ENCODE results near the gene TMEFF2. TPM values are rescaled to one million over a fixed set of nuclear protein-coding genes. Genes with fewer than 3 reads are reported as not detected.

Gene TMEFF2
- total and polyA plus RNA-seq, 10 of the 15 experiments (the other 5 are each of a cell fraction or from before 2014, with no cell fraction given): not detected

- CTCF ChIA-PET: interaction anchor here (1.1 kb wide), 1 partner anchor 20 kb away, joined by 3 read pairs; no protein-coding TSS in a partner anchor
- DNase-seq (ENCODE audit: low read depth, low spot score): no peak
- no peak for FAIRE-seq
- Histone ChIP-seq H3K79me2 (ENCODE audit: control insufficient read depth, insufficient read depth, low read length) (no peaks in the 10 kb centered on the region), H3K9ac (ENCODE audit: control insufficient read depth, insufficient read depth, low read length) (no peak overlapping the region), H3K4me1 (ENCODE audit: control insufficient read depth, insufficient read depth, low read length) (no peaks in the 10 kb centered on the region), H3K4me2 (ENCODE audit: control insufficient read depth, insufficient read depth) (no peak overlapping the region), H3K27ac (ENCODE audit: control insufficient read depth, insufficient read depth) (no peak overlapping the region), H3K36me3 (ENCODE audit: control insufficient read depth in 2 of 2, insufficient read depth in 2 of 2, low read length in 1 of 2) (no peaks in the 10 kb centered on the region), H3K27me3 (replicated peaks in 1 of 2; ENCODE audit: control insufficient read depth in 2 of 2, insufficient read depth in 2 of 2, low read length in 1 of 2) (no peaks in the 10 kb centered on the region; a peak in 1 of 4 replicates), H3K4me3 (no peak overlapping the region), H3K9me3 (replicated peaks; ENCODE audit: control insufficient read depth, insufficient read depth, low read length) (no peaks in the 10 kb centered on the region), H4K20me1 (ENCODE audit: control insufficient read depth, insufficient read depth) (no peaks in the 10 kb centered on the region), H2AFZ (ENCODE audit: control insufficient read depth, low read depth, low read length) (no peak overlapping the region)
- no peak for ATAC-seq
- in situ Hi-C loops (cut with MboI): no loop called here
- 3% methylated on average over 1 of the region's 1 CpG for WGBS (ENCODE audit: insufficient coverage, insufficient replicate concordance, low lambda C conversion rate, missing lambda C conversion rate)
- TF ChIP-seq JUND (IDR thresholded peaks at IDR 0.05; ENCODE audit: low read depth, low read length) (no peak), TBL1XR1 (IDR thresholded peaks at IDR 0.05; ENCODE audit: low read depth, low read length) (no peak), KAT2A (conservative IDR thresholded peaks at IDR 0.05; ENCODE audit: control insufficient read depth, low read depth, low read length) (no peak), HSF1 (IDR thresholded peaks at IDR 0.05; ENCODE audit: low read depth, low read length) (no peak), HDAC2 (IDR thresholded peaks at IDR 0.05) (no peak)
- RAD21 ChIA-PET (ENCODE audit: unreplicated experiment): no interaction called here
- no TSS peak for BruUV-seq (replicated peaks)
- SMC1A ChIA-PET (ENCODE audit: uncharacterized antibody, unreplicated experiment): no interaction called here
- intact Hi-C loops (cut with micrococcal nuclease; ENCODE audit: unreplicated experiment): no loop called here
- POLR2A ChIA-PET: no interaction called here
Measured at GRCh38 chr2:192183296-192183695, 11.4 kb downstream of the TMEFF2 start.

GRCh38 chr2:192166946-192167345 lies 27.8 kb downstream of the TMEFF2 start:
- H3K4me2 ChIP-seq (ENCODE audit: control insufficient read depth, insufficient read depth): no peak overlapping the region
- intact Hi-C loops (cut with micrococcal nuclease; ENCODE audit: unreplicated experiment) (loop anchor here (10.0 kb wide), 1 partner anchor 462 kb away; no protein-coding TSS in a partner anchor), in situ Hi-C loops (cut with MboI) (no loop called here)
- H3K27ac ChIP-seq (ENCODE audit: control insufficient read depth, insufficient read depth): no peak overlapping the region
- CTCF ChIA-PET: no interaction called here
- H3K4me1 ChIP-seq (ENCODE audit: control insufficient read depth, insufficient read depth, low read length): no peaks in the 10 kb centered on the region
- RAD21 ChIA-PET (ENCODE audit: unreplicated experiment): no interaction called here
- POLR2A ChIA-PET: no interaction called here
- H3K27me3 ChIP-seq (replicated peaks in 1 of 2; ENCODE audit: control insufficient read depth in 2 of 2, insufficient read depth in 2 of 2, low read length in 1 of 2): peaks cover 0 to 2% of the 10 kb centered on the region in 2 experiments; a peak in 1 of 4 replicates
- H4K20me1 ChIP-seq (ENCODE audit: control insufficient read depth, insufficient read depth): no peaks in the 10 kb centered on the region
- DNase-seq (ENCODE audit: low read depth, low spot score): no peak
- H3K79me2 ChIP-seq (ENCODE audit: control insufficient read depth, insufficient read depth, low read length): no peaks in the 10 kb centered on the region
- no peak overlapping the region for H2AFZ ChIP-seq (ENCODE audit: control insufficient read depth, low read depth, low read length)
- no peak for ATAC-seq
- no peak for FAIRE-seq
- no peak overlapping the region for H3K9ac ChIP-seq (ENCODE audit: control insufficient read depth, insufficient read depth, low read length)
- WGBS (ENCODE audit: insufficient coverage, insufficient replicate concordance, low lambda C conversion rate, missing lambda C conversion rate): 24% methylated on average over 2 of the region's 2 CpGs
- BruUV-seq (replicated peaks): no TSS peak
- no peak overlapping the region for H3K4me3 ChIP-seq
- H3K36me3 ChIP-seq (ENCODE audit: control insufficient read depth in 2 of 2, insufficient read depth in 2 of 2, low read length in 1 of 2): no peaks in the 10 kb centered on the region
- H3K9me3 ChIP-seq (replicated peaks; ENCODE audit: control insufficient read depth, insufficient read depth, low read length): no peaks in the 10 kb centered on the region
- SMC1A ChIA-PET (ENCODE audit: uncharacterized antibody, unreplicated experiment): no interaction called here
- TF ChIP-seq PML (IDR thresholded peaks at IDR 0.05; ENCODE audit: low read length): no peak
- TF ChIP-seq ZNF687 (IDR thresholded peaks at IDR 0.05): no peak
- TF ChIP-seq PRDM15 (CRISPR knock-in tag; IDR thresholded peaks at IDR 0.05): no peak
- no peak for TF ChIP-seq SP1 (IDR thresholded peaks at IDR 0.05; ENCODE audit: low read depth, low read length)
